CD14-positive monocyte (primary cell): ENCODE data around the gene PRPF19. TPM values are rescaled to one million over a fixed set of nuclear protein-coding genes. Genes with fewer than 3 reads are reported as not detected.

Source experiments
- DNase-seq, 3 donors: peaks; one replicate each; pipeline ENCODE4 v3.0.0-alpha.2; 2011 to 2022
- H2AFZ ChIP-seq: 2 replicates; pipeline ENCODE4 v1.6.0; 2012; ENCODE audit warnings: mild to moderate bottlenecking, low read depth, low read length, inconsistent platforms; ENCODE audit not compliant: insufficient read depth, poor library complexity, severe bottlenecking
- H3K27ac ChIP-seq, 2 donors: 1 replicate in 1 of 2; 2 replicates in 1 of 2; pipeline ENCODE4 v1.5.1; 2012 to 2013; ENCODE audit warnings: low read length in 2 of 2, control low read depth in 1 of 2, inconsistent platforms in 1 of 2, low read depth in 1 of 2, mild to moderate bottlenecking in 1 of 2
- H3K27me3 ChIP-seq, 2 donors: one replicate each; pipeline versions ENCODE4 v1.6.0 to v1.6.1; 2011 to 2013; ENCODE audit warnings: low read length in 2 of 2; ENCODE audit not compliant: control insufficient read depth in 2 of 2, insufficient read depth in 2 of 2
- H3K36me3 ChIP-seq, 2 donors: replicated peaks in 1 of 2; 1 replicate in 1 of 2; 2 replicates in 1 of 2; pipeline versions ENCODE4 v1.5.1 to v1.6.1; 2012 to 2013; ENCODE audit warnings: low read length in 2 of 2, control low read depth in 1 of 2, inconsistent platforms in 1 of 2, mild to moderate bottlenecking in 1 of 2; ENCODE audit not compliant: insufficient read depth in 2 of 2, control insufficient read depth in 1 of 2
- H3K4me1 ChIP-seq, 2 donors: 1 replicate in 1 of 2; 2 replicates in 1 of 2; pipeline versions ENCODE4 v1.5.1 to v1.6.1; 2012 to 2013; ENCODE audit warnings: low read length in 2 of 2, control low read depth in 1 of 2, inconsistent platforms in 1 of 2, mild to moderate bottlenecking in 1 of 2, moderate library complexity in 1 of 2; ENCODE audit not compliant: insufficient read depth in 2 of 2, control insufficient read depth in 1 of 2
- H3K4me2 ChIP-seq: replicated peaks from 2 replicates; pipeline ENCODE3; 2012; ENCODE audit warnings: low read length, moderate library complexity, mild to moderate bottlenecking; ENCODE audit not compliant: poor library complexity, severe bottlenecking; ENCODE audit errors: extremely low read depth
- H3K4me3 ChIP-seq, 3 experiments: fragments of 200-600 bp in 1 of 3; sonication (generic) in 1 of 3; replicated peaks in 1 of 3; 1 replicate in 2 of 3; 2 replicates in 1 of 3; pipeline ENCODE4 v1.5.1; 2011 to 2013; ENCODE audit warnings: low read length in 3 of 3, mild to moderate bottlenecking in 3 of 3, control low read depth in 2 of 3, low read depth in 2 of 3, inconsistent platforms in 1 of 3, moderate library complexity in 1 of 3
- H3K79me2 ChIP-seq: 2 replicates; pipeline ENCODE4 v1.6.0; 2012; ENCODE audit warnings: mild to moderate bottlenecking, control low read depth, inconsistent platforms, low read length, moderate library complexity; ENCODE audit not compliant: insufficient read depth
- H3K9ac ChIP-seq: 2 replicates; pipeline ENCODE4 v1.6.0; 2017; ENCODE audit warnings: low read length, mild to moderate bottlenecking; ENCODE audit not compliant: insufficient read depth, poor library complexity, severe bottlenecking
- H3K9me3 ChIP-seq, 2 donors: replicated peaks in 1 of 2; 1 replicate in 1 of 2; 2 replicates in 1 of 2; pipeline versions ENCODE4 v1.5.1 to v1.6.1; 2012 to 2013; ENCODE audit warnings: low read length in 2 of 2, control low read depth in 1 of 2; ENCODE audit not compliant: control insufficient read depth in 1 of 2, insufficient read depth in 1 of 2
- H4K20me1 ChIP-seq: 2 replicates; pipeline ENCODE4 v1.6.0; 2012; ENCODE audit warnings: mild to moderate bottlenecking, low read length, control low read depth, moderate library complexity; ENCODE audit not compliant: insufficient read depth
- H3K27ac Mint-ChIP-seq, 7 donors: one replicate each; pipeline ENCODE4 v1.8.0; 2020; ENCODE audit warnings: mild to moderate bottlenecking in 7 of 7, mixed read lengths in 7 of 7, moderate library complexity in 6 of 7, inconsistent platforms in 2 of 7
- H3K27me3 Mint-ChIP-seq, 3 donors: one replicate each; pipeline ENCODE4 v1.8.0; 2021 to 2022; ENCODE audit warnings: low read depth in 3 of 3, mild to moderate bottlenecking in 3 of 3, mixed read lengths in 3 of 3, moderate library complexity in 3 of 3, inconsistent platforms in 1 of 3
- H3K36me3 Mint-ChIP-seq, 2 donors: one replicate each; pipeline ENCODE4 v1.8.0; 2020; ENCODE audit warnings: mixed read lengths in 2 of 2, inconsistent platforms in 1 of 2, mild to moderate bottlenecking in 1 of 2
- H3K4me1 Mint-ChIP-seq: one replicate; pipeline ENCODE4 v1.8.0; 2020; ENCODE audit warnings: mild to moderate bottlenecking, mixed read lengths
- H3K4me3 Mint-ChIP-seq, 2 donors: one replicate each; pipeline ENCODE4 v1.8.0; 2020; ENCODE audit warnings: mild to moderate bottlenecking in 2 of 2, mixed read lengths in 2 of 2, moderate library complexity in 1 of 2
- H3K9me3 Mint-ChIP-seq, 7 donors: one replicate each; pipeline ENCODE4 v1.8.0; 2020 to 2022; ENCODE audit warnings: mixed read lengths in 7 of 7, mild to moderate bottlenecking in 6 of 7, moderate library complexity in 6 of 7, inconsistent platforms in 2 of 7
- WGBS: methylation state at CpG from one replicate; pipeline ENCODE4 v1.1.5; 2013; ENCODE audit warnings: missing lambda C conversion rate; ENCODE audit not compliant: insufficient coverage; 5-methylcytosine and 5-hydroxymethylcytosine counted together
- intact Hi-C, 2 donors: fragments of 100-400 bp; cut with micrococcal nuclease; formaldehyde crosslinking; loops; one replicate each; pipeline versions ENCODE4 v1.15.0 to v1.15.1; 2023
- polyA plus RNA-seq, 3 donors: library from polyadenylated mRNA; depleted of rRNA in 1 of 3; unstranded in 2 of 3; stranded (reverse) in 1 of 3; fragments of 300-500 nt in 2 of 3; fragments of >200 nt in 1 of 3; fragmentation: Illumina TruSeq in 2 of 3; gene quantifications; 1 replicate in 2 of 3; 2 replicates in 1 of 3; pipeline ENCODE4 v1.2.3, GENCODE V29; 2012 to 2021
- TF ChIP-seq, protein P1 (sequence below): fragments of 200-600 bp; IDR thresholded peaks from one replicate; pipeline ENCODE4 v1.8.0; 2022; ENCODE audit warnings: antibody characterized with exemption, mild to moderate bottlenecking

PRPF19 gene
- polyA plus RNA-seq, 3 donors: 7.8 to 33.2 (median 12.2) TPM

DNA sequence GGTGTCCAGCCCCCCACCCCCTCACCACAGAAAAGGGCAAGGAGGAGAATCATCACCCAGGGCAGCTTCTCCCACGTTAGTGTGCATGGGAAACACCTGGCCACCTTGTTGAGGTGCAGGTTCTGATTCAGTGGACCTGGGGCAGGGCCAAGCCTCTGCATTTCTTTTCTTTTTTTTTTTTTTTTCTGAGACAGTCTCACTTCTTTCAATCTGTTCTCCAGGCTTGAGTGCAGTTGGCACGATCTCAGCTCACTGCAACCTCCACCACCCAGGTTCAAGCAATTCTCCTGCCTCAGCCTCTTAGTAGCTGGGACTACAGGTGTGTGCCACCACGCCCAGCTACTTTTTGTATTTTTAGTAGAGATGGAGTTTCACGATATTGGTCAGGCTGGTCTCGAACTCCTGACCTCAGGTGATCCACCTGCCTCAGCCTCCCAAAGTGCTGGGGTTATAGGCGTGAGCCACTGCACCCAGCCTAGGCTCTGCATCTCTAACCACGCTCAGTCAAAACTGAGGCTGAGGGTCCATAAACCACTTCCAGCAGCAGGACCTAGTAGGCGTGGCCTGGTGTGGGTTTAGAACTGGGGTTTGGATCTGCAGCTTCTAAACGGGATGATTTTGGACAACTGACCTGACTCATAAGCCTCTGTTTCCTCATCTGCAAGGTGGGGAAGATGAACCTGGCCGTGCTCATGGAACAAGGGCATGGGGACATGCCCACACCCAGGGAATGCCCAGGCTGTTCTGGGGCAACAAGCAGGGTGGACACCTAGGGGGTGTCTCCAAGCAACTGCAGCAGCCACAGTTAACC, 38.3 kb downstream of the PRPF19 start:
- Mint-ChIP-seq H3K4me3 (no peak overlapping the region), H3K27me3 (peaks cover 0 to 5% (median 3%) of the 10 kb centered on the region in 3 donors), H3K4me1 (peaks cover 10% of the 10 kb centered on the region), H3K27ac (peak overlapping the region in 1 of 7 donors; percentile 51), H3K36me3 (no peaks in the 10 kb centered on the region), H3K9me3 (no peaks in the 10 kb centered on the region)
- no peak overlapping the region for H3K4me3 ChIP-seq
- no peaks in the 10 kb centered on the region for H3K79me2 ChIP-seq
- H2AFZ ChIP-seq: no peak overlapping the region
- H3K4me2 ChIP-seq: no peak overlapping the region
- no peak overlapping the region for H3K9ac ChIP-seq
- H3K4me1 ChIP-seq: peaks cover 9 to 10% of the 10 kb centered on the region in 2 donors
- intact Hi-C loops: no loop called here
- no peaks in the 10 kb centered on the region for H3K36me3 ChIP-seq
- H4K20me1 ChIP-seq: no peaks in the 10 kb centered on the region
- H3K27ac ChIP-seq: no peak overlapping the region
- TF ChIP-seq, protein P1, sequence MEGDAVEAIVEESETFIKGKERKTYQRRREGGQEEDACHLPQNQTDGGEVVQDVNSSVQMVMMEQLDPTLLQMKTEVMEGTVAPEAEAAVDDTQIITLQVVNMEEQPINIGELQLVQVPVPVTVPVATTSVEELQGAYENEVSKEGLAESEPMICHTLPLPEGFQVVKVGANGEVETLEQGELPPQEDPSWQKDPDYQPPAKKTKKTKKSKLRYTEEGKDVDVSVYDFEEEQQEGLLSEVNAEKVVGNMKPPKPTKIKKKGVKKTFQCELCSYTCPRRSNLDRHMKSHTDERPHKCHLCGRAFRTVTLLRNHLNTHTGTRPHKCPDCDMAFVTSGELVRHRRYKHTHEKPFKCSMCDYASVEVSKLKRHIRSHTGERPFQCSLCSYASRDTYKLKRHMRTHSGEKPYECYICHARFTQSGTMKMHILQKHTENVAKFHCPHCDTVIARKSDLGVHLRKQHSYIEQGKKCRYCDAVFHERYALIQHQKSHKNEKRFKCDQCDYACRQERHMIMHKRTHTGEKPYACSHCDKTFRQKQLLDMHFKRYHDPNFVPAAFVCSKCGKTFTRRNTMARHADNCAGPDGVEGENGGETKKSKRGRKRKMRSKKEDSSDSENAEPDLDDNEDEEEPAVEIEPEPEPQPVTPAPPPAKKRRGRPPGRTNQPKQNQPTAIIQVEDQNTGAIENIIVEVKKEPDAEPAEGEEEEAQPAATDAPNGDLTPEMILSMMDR: no peak
- no peak for DNase-seq
- no peaks in the 10 kb centered on the region for H3K27me3 ChIP-seq
- no peaks in the 10 kb centered on the region for H3K9me3 ChIP-seq
- WGBS: 75% methylated on average over 4 of the region's 10 CpGs

DNA sequence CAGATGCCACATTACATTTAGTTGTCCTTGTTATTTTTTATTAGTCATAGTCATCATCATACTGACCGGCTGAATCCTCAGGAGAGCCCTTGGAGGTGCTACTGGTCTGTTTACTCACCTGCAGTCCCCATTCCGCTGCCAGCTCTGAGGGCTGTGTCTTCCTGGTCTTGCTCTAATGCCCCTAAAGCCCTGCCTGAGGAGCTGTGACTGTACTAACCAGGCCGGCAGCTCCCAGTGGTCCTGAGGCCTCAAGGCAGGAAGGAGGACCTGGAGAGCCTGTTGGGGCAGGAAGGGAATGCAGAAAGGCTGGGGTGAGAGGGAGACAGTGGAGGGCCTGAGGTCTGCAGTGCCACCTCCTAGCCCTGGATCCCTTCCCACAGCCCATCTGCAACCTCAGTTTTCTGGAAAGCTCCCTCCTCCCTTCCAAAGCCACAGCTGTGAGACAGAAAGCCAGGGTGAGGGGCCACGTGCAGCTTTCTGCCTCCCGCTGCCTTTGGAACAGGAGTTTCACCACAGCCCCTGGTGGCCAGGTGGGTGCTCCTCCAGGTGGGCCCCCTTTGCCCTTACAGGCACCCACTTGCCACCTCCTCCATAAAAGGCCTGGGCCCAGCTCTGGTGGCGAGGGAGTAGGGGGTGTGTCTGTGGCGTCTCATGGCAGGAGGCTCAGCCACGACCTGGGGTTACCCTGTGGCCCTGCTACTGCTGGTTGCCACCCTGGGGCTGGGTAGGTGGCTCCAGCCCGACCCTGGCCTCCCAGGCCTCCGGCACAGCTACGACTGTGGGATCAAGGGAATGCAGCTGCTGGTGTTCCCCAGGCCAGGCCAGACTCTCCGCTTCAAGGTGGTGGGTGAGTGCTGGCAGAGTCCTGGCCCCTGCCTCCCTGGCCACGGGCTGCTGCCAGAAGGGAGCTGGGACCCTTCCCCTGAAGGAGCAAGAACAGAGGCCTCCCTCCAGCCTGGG, 39.2 kb downstream of the PRPF19 start, which contains the start of gene ZP1:
TSS of gene ZP1 (plus strand) at position 632 of the 960 bp plus-strand sequence. CDS start at position 652, 20 bp downstream.
- Histone ChIP-seq H4K20me1 (no peaks in the 10 kb centered on the region), H3K9me3 (no peaks in the 10 kb centered on the region), H3K36me3 (no peaks in the 10 kb centered on the region), H3K27me3 (no peaks in the 10 kb centered on the region), H3K4me2 (no peak within 1 kb of the TSS), H3K79me2 (no peaks in the 10 kb centered on the region), H3K27ac (no peak within 1 kb of the TSS), H3K4me3 (no peak within 1 kb of the TSS), H3K4me1 (peaks cover 0 to 1% of the 10 kb centered on the region in 2 donors), H3K9ac (no peak within 1 kb of the TSS), H2AFZ (no peak within 1 kb of the TSS)
- intact Hi-C loops: no loop called here
- H3K4me3 Mint-ChIP-seq: no peak within 1 kb of the TSS
- H3K9me3 Mint-ChIP-seq: no peaks in the 10 kb centered on the region
- no peak for DNase-seq
- peaks cover 0 to 5% (median 3%) of the 10 kb centered on the region in 3 donors for H3K27me3 Mint-ChIP-seq
- WGBS: 92% methylated on average over 10 of the region's 13 CpGs
- no peaks in the 10 kb centered on the region for H3K36me3 Mint-ChIP-seq
- TF ChIP-seq, protein P1: no peak
- peak within 1 kb of the TSS in 1 of 7 donors; percentile 51 for H3K27ac Mint-ChIP-seq
- peaks cover 5% of the 10 kb centered on the region for H3K4me1 Mint-ChIP-seq
